DND-41 (cell line): ENCODE data around the gene KCNH3.

Experiments
- ATAC-seq: fragments of 200-7000 bp; cut with Tn5 transposase; 3 replicates; pipeline ENCODE4 v1.9.1; 2021; ENCODE audit warnings: low read depth; ENCODE audit not compliant: insufficient read depth
- DNase-seq: peaks from one replicate; pipeline ENCODE4 v3.0.0-alpha.2; 2020
- H2AFZ ChIP-seq: 2 replicates; pipeline ENCODE4 v1.6.0; 2012; ENCODE audit warnings: low read depth, low read length
- H3K27ac ChIP-seq: 2 replicates; pipeline ENCODE4 v1.5.1; 2012; ENCODE audit warnings: low read length, inconsistent platforms
- H3K27me3 ChIP-seq: fragments of 200-600 bp; sonication (generic); 2 replicates; pipeline ENCODE4 v1.6.0; 2012; ENCODE audit warnings: low read length, mild to moderate bottlenecking, inconsistent platforms; ENCODE audit not compliant: insufficient read depth, poor library complexity
- H3K36me3 ChIP-seq: 2 replicates; pipeline ENCODE4 v1.5.1; 2012; ENCODE audit warnings: low read length, inconsistent platforms; ENCODE audit not compliant: insufficient read depth
- H3K4me1 ChIP-seq: 2 replicates; pipeline ENCODE4 v1.5.1; 2012; ENCODE audit warnings: mild to moderate bottlenecking, low read length; ENCODE audit not compliant: insufficient read depth
- H3K4me2 ChIP-seq: 2 replicates; pipeline ENCODE4 v1.6.0; 2012; ENCODE audit warnings: mild to moderate bottlenecking, moderate library complexity, low read length, inconsistent platforms; ENCODE audit not compliant: insufficient read depth
- H3K4me3 ChIP-seq, 2 experiments: fragments of 200-600 bp in 1 of 2; shearing (Covaris generic) in 1 of 2; 2 replicates each; pipeline ENCODE4 v1.5.1; 2012 to 2016; ENCODE audit warnings: inconsistent platforms in 2 of 2, low read length in 2 of 2, mild to moderate bottlenecking in 2 of 2, low read depth in 1 of 2, moderate library complexity in 1 of 2
- H3K79me2 ChIP-seq: 2 replicates; pipeline ENCODE4 v1.6.0; 2012; ENCODE audit warnings: low read length, inconsistent platforms; ENCODE audit not compliant: insufficient read depth
- H3K9ac ChIP-seq: 2 replicates; pipeline ENCODE4 v1.6.0; 2012; ENCODE audit warnings: low read depth, mild to moderate bottlenecking, inconsistent platforms, low read length, moderate library complexity
- H3K9me3 ChIP-seq: 2 replicates; pipeline ENCODE4 v1.5.1; 2012; ENCODE audit warnings: low read length, moderate library complexity, mild to moderate bottlenecking, inconsistent platforms; ENCODE audit not compliant: insufficient read depth, severe bottlenecking
- H4K20me1 ChIP-seq: 2 replicates; pipeline ENCODE4 v1.6.0; 2012; ENCODE audit warnings: low read length; ENCODE audit not compliant: insufficient read depth
- EZH2 ChIP-seq: IDR thresholded peaks from 3 replicates; pipeline ENCODE4 v1.6.1; 2012; ENCODE audit warnings: borderline replicate concordance, low read depth, mild to moderate bottlenecking, moderate library complexity, low read length, inconsistent platforms; ENCODE audit not compliant: severe bottlenecking
- TF ChIP-seq, protein P1 (sequence below): IDR thresholded peaks from 2 replicates; pipeline ENCODE4 v1.5.1; 2012; ENCODE audit warnings: borderline replicate concordance, low read length, moderate library complexity, mild to moderate bottlenecking; ENCODE audit not compliant: poor library complexity, severe bottlenecking; ENCODE audit errors: extremely low read depth

Gene KCNH3

DNA sequence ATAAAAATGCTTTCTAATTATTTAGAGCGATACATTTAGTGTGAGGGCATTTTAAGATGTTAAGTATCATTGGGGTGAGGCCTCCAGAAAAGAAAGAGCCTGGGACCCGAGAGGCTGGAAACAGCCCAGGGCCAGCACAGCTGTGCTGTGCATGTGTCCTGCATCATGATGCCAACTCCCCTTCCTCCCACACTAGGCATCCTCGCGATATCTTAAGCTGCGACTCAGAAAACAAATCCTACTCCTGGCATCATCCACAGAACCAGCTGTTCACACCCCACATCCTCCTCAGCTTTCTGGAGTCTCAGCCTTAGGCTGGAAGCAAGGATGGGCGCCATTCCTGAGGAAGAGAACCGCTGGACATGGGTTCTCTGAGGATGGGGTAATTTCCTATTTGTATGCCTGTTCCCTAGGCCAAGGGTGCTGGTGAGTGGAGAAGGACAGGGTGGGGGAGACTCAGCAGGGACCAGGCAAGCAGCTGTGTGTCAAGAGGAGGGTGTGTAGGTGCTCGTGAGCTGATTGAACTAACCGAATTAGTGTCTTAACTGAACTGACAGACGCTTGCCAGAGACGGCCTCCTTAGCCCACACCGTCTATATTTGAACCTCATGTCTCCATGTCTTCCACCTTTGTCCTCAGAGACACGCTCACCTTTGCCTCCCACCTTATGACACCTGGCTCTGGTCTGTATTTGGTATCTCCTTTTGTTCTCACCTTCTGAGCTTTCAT lies 44.7 kb downstream of the KCNH3 start:
- peaks cover 27% of the 10 kb centered on the region; the same call in 1 of the 2 replicates for H3K36me3 ChIP-seq
- DNase-seq: no peak
- H3K9me3 ChIP-seq: no peaks in the 10 kb centered on the region
- no peak for ATAC-seq
- no peaks in the 10 kb centered on the region; the same call in 1 of the 2 replicates for H3K79me2 ChIP-seq
- H2AFZ ChIP-seq: no peak overlapping the region
- H3K4me1 ChIP-seq: no peaks in the 10 kb centered on the region
- no peak overlapping the region for H3K4me2 ChIP-seq
- no peak overlapping the region for H3K4me3 ChIP-seq
- no peak for TF ChIP-seq EZH2
- TF ChIP-seq, protein P1, sequence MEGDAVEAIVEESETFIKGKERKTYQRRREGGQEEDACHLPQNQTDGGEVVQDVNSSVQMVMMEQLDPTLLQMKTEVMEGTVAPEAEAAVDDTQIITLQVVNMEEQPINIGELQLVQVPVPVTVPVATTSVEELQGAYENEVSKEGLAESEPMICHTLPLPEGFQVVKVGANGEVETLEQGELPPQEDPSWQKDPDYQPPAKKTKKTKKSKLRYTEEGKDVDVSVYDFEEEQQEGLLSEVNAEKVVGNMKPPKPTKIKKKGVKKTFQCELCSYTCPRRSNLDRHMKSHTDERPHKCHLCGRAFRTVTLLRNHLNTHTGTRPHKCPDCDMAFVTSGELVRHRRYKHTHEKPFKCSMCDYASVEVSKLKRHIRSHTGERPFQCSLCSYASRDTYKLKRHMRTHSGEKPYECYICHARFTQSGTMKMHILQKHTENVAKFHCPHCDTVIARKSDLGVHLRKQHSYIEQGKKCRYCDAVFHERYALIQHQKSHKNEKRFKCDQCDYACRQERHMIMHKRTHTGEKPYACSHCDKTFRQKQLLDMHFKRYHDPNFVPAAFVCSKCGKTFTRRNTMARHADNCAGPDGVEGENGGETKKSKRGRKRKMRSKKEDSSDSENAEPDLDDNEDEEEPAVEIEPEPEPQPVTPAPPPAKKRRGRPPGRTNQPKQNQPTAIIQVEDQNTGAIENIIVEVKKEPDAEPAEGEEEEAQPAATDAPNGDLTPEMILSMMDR: no peak
- H3K27ac ChIP-seq: no peak overlapping the region
- no peak overlapping the region for H3K9ac ChIP-seq
- H4K20me1 ChIP-seq: peaks cover 15% of the 10 kb centered on the region
- no peaks in the 10 kb centered on the region for H3K27me3 ChIP-seq

DNA sequence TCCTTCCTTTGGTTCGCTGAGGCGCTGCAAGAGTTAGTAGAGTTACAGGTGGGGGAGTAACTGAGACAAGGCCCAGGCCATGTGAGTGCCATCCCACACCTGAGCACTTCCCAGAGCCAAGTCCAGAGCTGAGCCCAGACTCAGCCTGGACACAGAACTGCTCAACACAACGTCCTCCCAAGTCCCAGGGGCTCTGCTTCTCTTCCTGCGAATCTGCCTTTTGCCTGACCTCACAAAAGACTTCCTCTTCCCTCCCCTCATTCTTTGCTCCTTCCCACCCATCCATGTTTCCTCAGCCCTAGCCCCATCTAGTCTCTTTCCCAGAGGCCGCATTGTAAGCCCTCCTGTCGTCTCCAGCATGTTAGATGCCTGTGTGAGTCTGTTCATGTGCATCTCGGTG lies 45.8 kb downstream of the KCNH3 start:
- ATAC-seq: no peak
- Histone ChIP-seq H3K79me2 (no peaks in the 10 kb centered on the region), H3K4me1 (no peaks in the 10 kb centered on the region), H3K4me3 (no peak overlapping the region), H3K4me2 (no peak overlapping the region), H3K9ac (no peak overlapping the region), H3K27me3 (no peaks in the 10 kb centered on the region), H3K36me3 (peaks cover 29% of the 10 kb centered on the region; the same call in 1 of the 2 replicates), H3K27ac (no peak overlapping the region), H2AFZ (no peak overlapping the region), H3K9me3 (no peaks in the 10 kb centered on the region), H4K20me1 (peaks cover 15% of the 10 kb centered on the region)
- TF ChIP-seq, protein P1: no peak
- TF ChIP-seq EZH2: no peak
- DNase-seq: no peak

DNA sequence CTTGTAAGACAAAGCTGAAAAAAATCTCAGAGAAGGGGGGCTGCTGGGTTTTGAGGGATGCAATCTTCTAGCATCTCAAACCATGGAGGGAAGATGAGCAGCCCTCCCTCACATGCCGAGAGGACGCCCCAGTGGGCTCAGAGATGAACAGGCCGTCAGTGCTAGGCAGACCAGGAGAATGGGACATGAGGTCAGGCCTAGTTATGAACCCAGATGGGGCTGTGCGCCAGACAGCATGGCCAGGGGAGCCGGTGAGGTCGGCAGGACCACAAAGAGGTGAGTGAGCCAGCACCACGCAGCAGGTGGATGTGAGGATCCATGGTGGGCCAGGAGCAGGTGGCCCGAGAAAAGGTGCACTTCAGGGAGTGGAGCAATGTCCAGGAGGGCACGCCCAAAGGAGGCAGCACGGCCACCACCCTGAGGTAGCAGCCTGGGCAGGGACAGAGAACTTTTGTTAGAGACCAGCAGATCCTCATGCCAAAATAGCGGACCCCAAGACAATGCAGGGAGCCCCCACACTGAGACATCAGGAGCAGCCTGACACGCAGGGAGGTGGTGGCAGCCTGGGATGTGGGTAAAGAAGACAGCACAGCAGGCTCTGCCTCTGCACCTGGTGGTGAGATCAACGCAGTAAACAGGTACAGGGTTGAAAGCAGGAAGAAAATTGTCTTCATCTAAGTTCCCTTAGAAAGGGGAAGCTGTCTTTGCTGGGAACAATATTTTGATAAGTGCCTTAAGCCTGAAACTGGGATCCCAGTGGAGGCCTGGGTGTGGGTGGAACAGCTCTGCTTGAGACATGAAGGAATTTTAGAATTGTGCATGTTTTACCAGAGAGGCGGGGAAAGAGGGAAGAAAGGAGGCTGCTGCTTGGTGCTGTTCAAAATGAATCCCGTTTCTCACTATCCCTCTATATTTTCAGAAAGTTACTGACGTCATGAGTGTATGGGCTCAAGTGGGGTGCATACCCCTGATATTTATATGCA lies 46.9 kb downstream of the KCNH3 start:
- no peaks in the 10 kb centered on the region for H3K27me3 ChIP-seq
- no peak overlapping the region for H3K4me2 ChIP-seq
- H4K20me1 ChIP-seq: peaks cover 9% of the 10 kb centered on the region
- H3K9me3 ChIP-seq: no peaks in the 10 kb centered on the region
- H3K4me3 ChIP-seq: no peak overlapping the region
- H3K27ac ChIP-seq: no peak overlapping the region
- no peak overlapping the region for H3K9ac ChIP-seq
- H3K79me2 ChIP-seq: no peaks in the 10 kb centered on the region
- no peaks in the 10 kb centered on the region for H3K4me1 ChIP-seq
- DNase-seq: no peak
- ATAC-seq: no peak
- TF ChIP-seq, protein P1: no peak
- TF ChIP-seq EZH2: no peak
- no peak overlapping the region for H2AFZ ChIP-seq
- peaks cover 29% of the 10 kb centered on the region; the same call in 1 of the 2 replicates for H3K36me3 ChIP-seq
